Smooth muscle cell (in vitro differentiated cells): ENCODE results near the gene CAMSAP3. TPM values are rescaled to one million over a fixed set of nuclear protein-coding genes. Genes with fewer than 3 reads are reported as not detected.
"Not testable (repeated sequence)": the region's sequence is repeated elsewhere in the genome, so short reads cannot be mapped to it uniquely, and the experiment has no call there.

Source experiments
- DNase-seq: peaks from one replicate; lab custom pipeline; 2025; ENCODE audit not compliant: unreplicated experiment; lab: John Stamatoyannopoulos, UW
- H2AFZ ChIP-seq: fragments of 200-600 bp; sonication (generic); 2 replicates; pipeline ENCODE4 v1.6.0; 2016; ENCODE audit warnings: antibody characterized with exemption, low read depth, mild to moderate bottlenecking
- H3F3A ChIP-seq: fragments of 200-600 bp; sonication (generic); 2 replicates; pipeline ENCODE4 v1.6.0; 2017; ENCODE audit warnings: antibody characterized with exemption, low read depth
- H3K27ac ChIP-seq: fragments of 200-600 bp; sonication (generic); 2 replicates; pipeline ENCODE4 v1.5.1; 2016; ENCODE audit warnings: low read depth, mild to moderate bottlenecking
- H3K27me3 ChIP-seq: fragments of 200-600 bp; sonication (generic); 2 replicates; pipeline ENCODE4 v1.6.1; 2016; ENCODE audit warnings: low read depth, mild to moderate bottlenecking
- H3K36me3 ChIP-seq: fragments of 200-600 bp; sonication (generic); 2 replicates; pipeline ENCODE4 v1.5.1; 2016; ENCODE audit warnings: low read depth
- H3K4me1 ChIP-seq: fragments of 200-600 bp; sonication (generic); 2 replicates; pipeline ENCODE4 v1.5.1; 2016; ENCODE audit warnings: low read depth
- H3K4me2 ChIP-seq: fragments of 200-600 bp; sonication (generic); 2 replicates; pipeline ENCODE4 v1.6.0; 2016; ENCODE audit warnings: mild to moderate bottlenecking
- H3K4me3 ChIP-seq: fragments of 200-600 bp; sonication (generic); 2 replicates; pipeline ENCODE4 v1.5.1; 2016; ENCODE audit warnings: mild to moderate bottlenecking
- H3K79me2 ChIP-seq: fragments of 200-600 bp; sonication (generic); 2 replicates; pipeline ENCODE4 v1.6.0; 2016; ENCODE audit warnings: low read depth, mild to moderate bottlenecking
- H3K9ac ChIP-seq: fragments of 200-600 bp; sonication (generic); 2 replicates; pipeline ENCODE4 v1.6.0; 2016; ENCODE audit warnings: low read depth
- H3K9me3 ChIP-seq: fragments of 200-600 bp; sonication (generic); replicated peaks from 2 replicates; pipeline ENCODE4 v1.5.1; 2016; ENCODE audit warnings: low read depth
- H4K20me1 ChIP-seq: fragments of 200-600 bp; sonication (generic); 2 replicates; pipeline ENCODE4 v1.6.0; 2016; ENCODE audit warnings: low read depth
- WGBS: methylation state at CpG from one replicate; pipeline ENCODE4 v1.1.7; 2016; ENCODE audit warnings: low lambda C conversion rate; 5-methylcytosine and 5-hydroxymethylcytosine counted together
- polyA plus RNA-seq: library from polyadenylated mRNA; unstranded; fragments of >200 nt; fragmentation: Nextera tagmentation; extraction: Ambion mirVana; gene quantifications from 2 replicates; pipeline ENCODE4 v1.2.1, GENCODE V29; 2016
- total RNA-seq: library from RNA; depleted of rRNA; stranded (reverse); fragments of >200 nt; gene quantifications from 2 replicates; pipeline ENCODE4 v1.2.3, GENCODE V29; 2014
- TF ChIP-seq, protein P1 (sequence below): fragments of 200-600 bp; sonication (generic); IDR thresholded peaks from 2 replicates; pipeline ENCODE4 v1.5.1; 2017; ENCODE audit warnings: borderline replicate concordance, mild to moderate bottlenecking, antibody characterized with exemption; ENCODE audit not compliant: insufficient read depth, poor library complexity, severe bottlenecking

CAMSAP3 gene
- total and polyA plus RNA-seq, 2 experiments from 2014 or later, result 1.4 to 1.8 TPM

GRCh38 chr19:7565332-7565731 lies 30.3 kb upstream of the CAMSAP3 start:
- Histone ChIP-seq H3K4me2 (no peak overlapping the region), H3K4me1 (no peaks in the 10 kb centered on the region), H3K9ac (no peak overlapping the region), H3K36me3 (no peaks in the 10 kb centered on the region), H2AFZ (no peak overlapping the region), H3K9me3 (no peaks in the 10 kb centered on the region), H3F3A (no peaks in the 10 kb centered on the region), H3K27ac (no peak overlapping the region), H3K79me2 (no peaks in the 10 kb centered on the region), H3K27me3 (no peaks in the 10 kb centered on the region), H4K20me1 (no peaks in the 10 kb centered on the region), H3K4me3 (no peak overlapping the region)
- WGBS, result 77% methylated on average over 5 of the region's 5 CpGs
- TF ChIP-seq, protein P1, sequence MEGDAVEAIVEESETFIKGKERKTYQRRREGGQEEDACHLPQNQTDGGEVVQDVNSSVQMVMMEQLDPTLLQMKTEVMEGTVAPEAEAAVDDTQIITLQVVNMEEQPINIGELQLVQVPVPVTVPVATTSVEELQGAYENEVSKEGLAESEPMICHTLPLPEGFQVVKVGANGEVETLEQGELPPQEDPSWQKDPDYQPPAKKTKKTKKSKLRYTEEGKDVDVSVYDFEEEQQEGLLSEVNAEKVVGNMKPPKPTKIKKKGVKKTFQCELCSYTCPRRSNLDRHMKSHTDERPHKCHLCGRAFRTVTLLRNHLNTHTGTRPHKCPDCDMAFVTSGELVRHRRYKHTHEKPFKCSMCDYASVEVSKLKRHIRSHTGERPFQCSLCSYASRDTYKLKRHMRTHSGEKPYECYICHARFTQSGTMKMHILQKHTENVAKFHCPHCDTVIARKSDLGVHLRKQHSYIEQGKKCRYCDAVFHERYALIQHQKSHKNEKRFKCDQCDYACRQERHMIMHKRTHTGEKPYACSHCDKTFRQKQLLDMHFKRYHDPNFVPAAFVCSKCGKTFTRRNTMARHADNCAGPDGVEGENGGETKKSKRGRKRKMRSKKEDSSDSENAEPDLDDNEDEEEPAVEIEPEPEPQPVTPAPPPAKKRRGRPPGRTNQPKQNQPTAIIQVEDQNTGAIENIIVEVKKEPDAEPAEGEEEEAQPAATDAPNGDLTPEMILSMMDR, result no peak
- no peak for DNase-seq

DNA sequence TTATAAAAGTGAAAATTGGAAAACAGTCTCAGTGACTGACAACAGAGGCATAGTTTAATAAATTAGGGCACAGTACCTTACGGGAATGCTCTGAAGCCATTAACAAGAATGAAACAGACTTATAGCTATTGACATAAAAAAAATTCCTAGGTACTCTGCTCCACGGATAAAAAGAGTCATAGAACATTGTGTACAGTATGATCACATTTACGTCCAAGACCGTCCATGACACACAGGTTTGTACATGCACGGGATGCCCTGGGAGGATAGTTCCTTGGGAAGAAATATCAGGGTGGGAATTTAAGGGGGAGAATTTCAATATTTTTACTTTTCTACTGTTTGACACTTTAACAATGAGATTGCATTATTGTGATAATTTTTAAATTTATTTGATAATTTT lies 24.9 kb upstream of the CAMSAP3 start:
- no peak overlapping the region for H3K4me3 ChIP-seq
- no peak for DNase-seq
- H3K79me2 ChIP-seq, result no peaks in the 10 kb centered on the region
- no peaks in the 10 kb centered on the region for H3K36me3 ChIP-seq
- no peak overlapping the region for H2AFZ ChIP-seq
- no peaks in the 10 kb centered on the region for H3K4me1 ChIP-seq
- no peaks in the 10 kb centered on the region for H3K9me3 ChIP-seq
- H3K27me3 ChIP-seq, result no peaks in the 10 kb centered on the region
- H3K4me2 ChIP-seq, result no peak overlapping the region
- no peaks in the 10 kb centered on the region for H4K20me1 ChIP-seq
- no peaks in the 10 kb centered on the region for H3F3A ChIP-seq
- H3K27ac ChIP-seq, result no peak overlapping the region
- 91% methylated on average over 5 of the region's 5 CpGs for WGBS
- TF ChIP-seq, protein P1, result no peak
- H3K9ac ChIP-seq, result no peak overlapping the region

- H2AFZ ChIP-seq, result no peak overlapping the region
- no peak overlapping the region for H3K4me3 ChIP-seq
- no peaks in the 10 kb centered on the region for H3K4me1 ChIP-seq
- H3K27me3 ChIP-seq, result peaks cover 13% of the 10 kb centered on the region
- H3K27ac ChIP-seq, result no peak overlapping the region
- H4K20me1 ChIP-seq, result no peaks in the 10 kb centered on the region
- DNase-seq, result no peak
- H3K79me2 ChIP-seq, result no peaks in the 10 kb centered on the region
- TF ChIP-seq, protein P1, result no peak
- no peaks in the 10 kb centered on the region for H3F3A ChIP-seq
- no peaks in the 10 kb centered on the region for H3K9me3 ChIP-seq
- 80% methylated on average over 9 of the region's 9 CpGs for WGBS
- H3K36me3 ChIP-seq, result no peaks in the 10 kb centered on the region
- no peak overlapping the region for H3K4me2 ChIP-seq
- H3K9ac ChIP-seq, result no peak overlapping the region
Observed at GRCh38 chr19:7575434-7576040, 20.1 kb upstream of the CAMSAP3 start.

- H3K4me1 ChIP-seq, H3K4me2 ChIP-seq, H3K9ac ChIP-seq, H3K36me3 ChIP-seq, DNase-seq, H3K79me2 ChIP-seq, H2AFZ ChIP-seq, H4K20me1 ChIP-seq, H3K27ac ChIP-seq, H3K4me3 ChIP-seq, H3F3A ChIP-seq, H3K9me3 ChIP-seq: not testable (repeated sequence)
- H3K27me3 ChIP-seq, result peaks cover 13% of the 10 kb centered on the region
- 100% methylated on average over 1 of the region's 1 CpG for WGBS
Observed at GRCh38 chr19:7577422-7577821, 18.2 kb upstream of the CAMSAP3 start.
